HCT116 (cell line): ENCODE results near the gene FKBP2. TPM values are rescaled to one million over a fixed set of nuclear protein-coding genes. Genes with fewer than 3 reads are reported as not detected.

Experiments used
- ATAC-seq: fragments of 200-7000 bp; cut with Tn5 transposase; 2 replicates; pipeline ENCODE4 v1.9.1; 2020; ENCODE audit warnings: mild to moderate bottlenecking, moderate library complexity
- BruUV-seq: library from RNA; stranded (reverse); fragments of 400-500 nt; replicated peaks from 2 replicates; lab custom pipeline; 2021; lab: Mats Ljungman, UMichigan
- CTCF ChIA-PET: fragments of 300-600 bp; sonication (Branson Sonifier 250); formaldehyde crosslinking; loops from one replicate; lab custom pipeline; 2021; ENCODE audit warnings: antibody characterized with exemption; lab: Charles Lee
- POLR2A ChIA-PET: fragments of 300-600, 350-600 bp; sonication (Branson Sonifier 250); formaldehyde crosslinking; loops from one replicate; lab custom pipeline; 2021; ENCODE audit warnings: antibody characterized with exemption; lab: Charles Lee
- RAD21 ChIA-PET, 2 experiments: fragments of 300-600 bp; sonication (Branson Sonifier 250); formaldehyde crosslinking; loops; one replicate each; lab custom pipeline; 2023; ENCODE audit warnings: low total read pairs in 2 of 2; ENCODE audit not compliant: uncharacterized antibody in 2 of 2, unreplicated experiment in 2 of 2, low non-redundant PET in 1 of 2; lab: Charles Lee
- DNase-seq: peaks from one replicate; pipeline ENCODE4 v3.0.0-alpha.2; 2010; ENCODE audit warnings: low read depth, low spot score
- H2AFZ ChIP-seq: fragments of 200-600 bp; shearing (Covaris generic), sonication (generic); 2 replicates; pipeline ENCODE4 v1.6.1; 2017; ENCODE audit warnings: low read depth, mixed run types, mixed read lengths, antibody characterized with exemption, low read length; ENCODE audit not compliant: poor library complexity, severe bottlenecking
- H3K27ac ChIP-seq: 2 replicates; pipeline ENCODE4 v1.5.1; 2012; ENCODE audit warnings: low read depth, low read length
- H3K27me3 ChIP-seq: fragments of 200-600 bp; sonication (generic); 2 replicates; pipeline ENCODE4 v1.6.1; 2016; ENCODE audit warnings: mixed run types, low read length, mixed read lengths; ENCODE audit not compliant: insufficient read depth
- H3K36me3 ChIP-seq, 2 experiments: fragments of 200-500 bp in 1 of 2; fragments of 200-600 bp in 1 of 2; sonication (Bioruptor generic) in 1 of 2; sonication (generic) in 1 of 2; 2 replicates each; pipeline versions ENCODE4 v1.5.1 to v1.6.1; 2014 to 2016; ENCODE audit warnings: low read length in 2 of 2, inconsistent platforms in 1 of 2, mixed read lengths in 1 of 2, mixed run types in 1 of 2; ENCODE audit not compliant: insufficient read depth in 2 of 2, control insufficient read depth in 1 of 2
- H3K4me1 ChIP-seq, 2 experiments: fragments of 200-600 bp in 1 of 2; sonication (generic) in 1 of 2; 2 replicates each; pipeline versions ENCODE4 v1.5.1 to v1.6.1; 2012 to 2017; ENCODE audit warnings: low read length in 2 of 2, inconsistent platforms in 1 of 2, mild to moderate bottlenecking in 1 of 2, mixed read lengths in 1 of 2, mixed run types in 1 of 2, moderate library complexity in 1 of 2; ENCODE audit not compliant: insufficient read depth in 2 of 2, control insufficient read depth in 1 of 2
- H3K4me2 ChIP-seq: fragments of 200-600 bp; sonication (generic); 2 replicates; pipeline ENCODE4 v1.6.1; 2017; ENCODE audit warnings: mixed run types, low read length, mixed read lengths
- H3K4me3 ChIP-seq, 2 experiments: fragments of 200-600 bp in 1 of 2; sonication (generic) in 1 of 2; replicated peaks in 1 of 2; 2 replicates each; pipeline ENCODE4 v1.5.1; 2011 to 2016; ENCODE audit warnings: low read length in 2 of 2, control low read depth in 1 of 2, low read depth in 1 of 2, mild to moderate bottlenecking in 1 of 2, mixed read lengths in 1 of 2, mixed run types in 1 of 2
- H3K79me2 ChIP-seq: fragments of 200-600 bp; sonication (generic); 2 replicates; pipeline ENCODE4 v1.6.1; 2017; ENCODE audit warnings: mild to moderate bottlenecking, mixed run types, low read length, moderate library complexity, mixed read lengths; ENCODE audit not compliant: insufficient read depth
- H3K9ac ChIP-seq: fragments of 200-600 bp; sonication (generic); 2 replicates; pipeline ENCODE4 v1.6.1; 2016; ENCODE audit warnings: low read length, mixed read lengths
- H3K9me2 ChIP-seq: fragments of 200-600 bp; sonication (generic), shearing (Covaris generic); 2 replicates; pipeline ENCODE4 v1.6.1; 2017; ENCODE audit warnings: mixed run types, mild to moderate bottlenecking, moderate library complexity; ENCODE audit not compliant: insufficient read depth
- H3K9me3 ChIP-seq, 2 experiments: fragments of 200-500 bp in 1 of 2; fragments of 200-600 bp in 1 of 2; sonication (Bioruptor generic) in 1 of 2; sonication (generic) in 1 of 2; 2 replicates each; pipeline ENCODE4 v1.6.1; 2014 to 2017; ENCODE audit warnings: low read length in 2 of 2, mixed read lengths in 2 of 2, inconsistent platforms in 1 of 2, low read depth in 1 of 2, mild to moderate bottlenecking in 1 of 2, mixed run types in 1 of 2, moderate library complexity in 1 of 2; ENCODE audit not compliant: control insufficient read depth in 1 of 2, insufficient read depth in 1 of 2
- H4K20me1 ChIP-seq: fragments of 200-600 bp; sonication (generic), shearing (Covaris generic); 2 replicates; pipeline ENCODE4 v1.6.1; 2017; ENCODE audit warnings: mixed run types, mild to moderate bottlenecking, moderate library complexity; ENCODE audit not compliant: insufficient read depth
- CEBPB ChIP-seq: IDR thresholded peaks from 2 replicates; pipeline ENCODE4 v1.6.1; 2012; ENCODE audit warnings: low read depth
- ELF1 ChIP-seq: IDR thresholded peaks from 2 replicates; pipeline ENCODE4 v1.6.1; 2012; ENCODE audit warnings: low read depth, borderline replicate concordance
- EZH2 ChIP-seq: fragments of 200-600 bp; sonication (generic); IDR thresholded peaks from 2 replicates; pipeline ENCODE4 v1.6.1; 2017; ENCODE audit warnings: antibody characterized with exemption, mixed run types
- FOSL1 ChIP-seq: IDR thresholded peaks from 2 replicates; pipeline ENCODE4 v1.6.1; 2012; ENCODE audit warnings: low read depth
- JUND ChIP-seq: IDR thresholded peaks from 2 replicates; pipeline ENCODE4 v1.6.1; 2012
- POLR2AphosphoS5 ChIP-seq: IDR thresholded peaks from 2 replicates; pipeline ENCODE4 v1.6.1; 2011; ENCODE audit warnings: mild to moderate bottlenecking, low read depth, low read length, moderate library complexity
- REST ChIP-seq: IDR thresholded peaks from 2 replicates; pipeline ENCODE4 v1.6.1; 2012; ENCODE audit warnings: low read depth
- SIN3A ChIP-seq: IDR thresholded peaks from 2 replicates; pipeline ENCODE4 v1.6.1; 2012; ENCODE audit warnings: low read depth
- SP1 ChIP-seq: IDR thresholded peaks from 2 replicates; pipeline ENCODE4 v1.6.1; 2012; ENCODE audit warnings: low read depth
- SRF ChIP-seq: IDR thresholded peaks from 2 replicates; pipeline ENCODE4 v1.6.1; 2012; ENCODE audit warnings: low read depth
- TCF7L2 ChIP-seq: IDR thresholded peaks from 2 replicates; pipeline ENCODE4 v1.7.0; 2011; ENCODE audit warnings: borderline replicate concordance, inconsistent platforms; ENCODE audit not compliant: insufficient read depth, insufficient read length; ENCODE audit errors: extremely low read depth
- YY1 ChIP-seq: IDR thresholded peaks from 2 replicates; pipeline ENCODE4 v1.6.1; 2011; ENCODE audit warnings: low read length, low read depth, moderate library complexity, mild to moderate bottlenecking; ENCODE audit not compliant: insufficient replicate concordance; ENCODE audit errors: extremely low read depth
- ZFX ChIP-seq: fragments of 450-650 bp; IDR thresholded peaks from 2 replicates; pipeline ENCODE4 v1.6.1; 2017
- ZNF274 ChIP-seq: fragments of 200-500 bp; sonication (Bioruptor generic); IDR thresholded peaks from 2 replicates; pipeline ENCODE4 v1.6.1; 2014; ENCODE audit warnings: mild to moderate bottlenecking, low read depth, low read length, inconsistent platforms
- intact Hi-C: fragments of 100-400 bp; cut with micrococcal nuclease; formaldehyde crosslinking; loops from 2 replicates; pipeline ENCODE4 v1.10.0; 2022
- total RNA-seq: library from RNA; stranded (reverse); gene quantifications from one replicate; pipeline ENCODE4 v1.2.1, GENCODE V29; 2021; ENCODE audit not compliant: unreplicated experiment

Gene FKBP2
- total RNA-seq, 1 experiment from 2014 or later, result 69.2 TPM

GRCh38 chr11:64261556-64262080 lies 20.7 kb downstream of the FKBP2 start:
- CTCF ChIA-PET, result no interaction called here
- Histone ChIP-seq H2AFZ (no peak overlapping the region), H3K4me2 (no peak overlapping the region), H3K27ac (no peak overlapping the region), H3K9me3 (no peaks in the 10 kb centered on the region), H4K20me1 (no peaks in the 10 kb centered on the region), H3K4me3 (no peak overlapping the region), H3K9ac (no peak overlapping the region), H3K36me3 (peaks cover 24 to 55% of the 10 kb centered on the region in 2 experiments; a peak in 3 of 4 replicates), H3K79me2 (peaks cover 6% of the 10 kb centered on the region; the same call in 1 of the 2 replicates), H3K9me2 (no peaks in the 10 kb centered on the region), H3K27me3 (no peaks in the 10 kb centered on the region), H3K4me1 (peaks cover 2 to 3% of the 10 kb centered on the region in 2 experiments; a peak in 3 of 4 replicates)
- RAD21 ChIA-PET, result no interaction called here
- DNase-seq (no peak), ATAC-seq (no peak)
- intact Hi-C loops, result no loop called here
- POLR2A ChIA-PET, result interaction anchor here (0.9 kb wide), 2 partner anchors 9 to 93 kb away, joined by 3 read pairs; no protein-coding TSS in a partner anchor
- no peak for TF ChIP-seq EZH2
- no peak for TF ChIP-seq FOSL1
- TF ChIP-seq SP1, result no peak
- no peak for TF ChIP-seq CEBPB
- no peak for TF ChIP-seq YY1
- no peak for TF ChIP-seq ELF1
- no peak for TF ChIP-seq SRF
- no peak for TF ChIP-seq SIN3A
- no peak for TF ChIP-seq REST
- TF ChIP-seq JUND, result no peak
- TF ChIP-seq TCF7L2, result no peak
- TF ChIP-seq POLR2AphosphoS5, result no peak
- no peak for TF ChIP-seq ZNF274
- TF ChIP-seq ZFX, result no peak
- no TSS peak for BruUV-seq
